HG03521 (cell line): ENCODE results near the gene IL25.
"Not testable (repeated sequence)": the region's sequence is repeated elsewhere in the genome, so short reads cannot be mapped to it uniquely, and the experiment has no call there.

Experiments
- ATAC-seq: cut with Tn5 transposase; IDR thresholded peaks from one replicate; pipeline ENCODE4 v1.9.1; 2021; ENCODE audit warnings: mild to moderate bottlenecking, moderate library complexity; ENCODE audit not compliant: unreplicated experiment

IL25 gene

GRCh38 chr14:23372509-23372908 is at the start of gene IL25:
Gene IL25, plus strand, starts transcription at chr14:23372809.
- ATAC-seq: no peak

DNA sequence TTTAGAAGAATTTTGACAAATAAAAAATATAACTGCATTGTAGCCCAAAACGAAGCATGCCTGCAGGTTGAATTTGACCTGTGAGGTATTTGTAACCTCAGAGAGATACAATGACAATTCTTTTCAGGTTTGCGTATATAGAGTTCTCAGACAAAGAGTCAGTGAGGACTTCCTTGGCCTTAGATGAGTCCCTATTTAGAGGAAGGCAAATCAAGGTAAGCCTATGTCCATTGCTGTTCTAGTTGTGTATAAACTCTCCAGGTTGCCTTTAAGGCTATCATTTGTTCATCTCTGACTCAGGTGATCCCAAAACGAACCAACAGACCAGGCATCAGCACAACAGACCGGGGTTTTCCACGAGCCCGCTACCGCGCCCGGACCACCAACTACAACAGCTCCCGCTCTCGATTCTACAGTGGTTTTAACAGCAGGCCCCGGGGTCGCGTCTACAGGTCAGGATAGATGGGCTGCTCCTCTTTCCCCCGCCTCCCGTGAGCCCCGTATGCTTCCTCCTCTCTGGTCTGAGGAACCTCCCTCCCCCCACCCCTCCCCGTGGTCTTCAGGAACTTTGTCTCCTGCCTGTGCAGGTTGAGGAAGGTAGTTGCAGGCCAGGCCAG is 48.7 kb upstream of the IL25 start:
- no peak for ATAC-seq

DNA sequence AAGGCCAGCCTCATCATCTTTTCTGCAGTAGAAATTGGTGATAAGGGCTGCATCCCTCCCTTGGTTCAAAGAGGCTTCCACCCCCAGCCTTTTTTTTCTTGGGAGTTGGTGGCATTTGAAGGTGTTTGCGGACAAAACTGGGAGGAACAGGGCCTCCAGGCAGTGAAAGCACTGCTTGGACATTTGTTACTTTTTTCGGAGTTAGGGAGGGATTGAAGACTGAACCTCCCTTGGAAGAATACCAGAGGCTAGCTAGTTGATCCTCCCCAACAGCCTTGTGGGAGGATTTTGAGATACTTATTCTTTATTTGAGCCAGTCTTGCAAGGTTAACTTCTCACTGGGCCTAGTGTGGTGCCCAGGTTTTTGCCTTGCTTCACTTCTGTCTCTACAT is 48.2 kb upstream of the IL25 start:
- ATAC-seq: no peak

GRCh38 chr14:23324993-23325392 is 47.6 kb upstream of the IL25 start:
- no peak for ATAC-seq

GRCh38 chr14:23325746-23326145 is 46.9 kb upstream of the IL25 start:
- not testable (repeated sequence) for ATAC-seq

DNA sequence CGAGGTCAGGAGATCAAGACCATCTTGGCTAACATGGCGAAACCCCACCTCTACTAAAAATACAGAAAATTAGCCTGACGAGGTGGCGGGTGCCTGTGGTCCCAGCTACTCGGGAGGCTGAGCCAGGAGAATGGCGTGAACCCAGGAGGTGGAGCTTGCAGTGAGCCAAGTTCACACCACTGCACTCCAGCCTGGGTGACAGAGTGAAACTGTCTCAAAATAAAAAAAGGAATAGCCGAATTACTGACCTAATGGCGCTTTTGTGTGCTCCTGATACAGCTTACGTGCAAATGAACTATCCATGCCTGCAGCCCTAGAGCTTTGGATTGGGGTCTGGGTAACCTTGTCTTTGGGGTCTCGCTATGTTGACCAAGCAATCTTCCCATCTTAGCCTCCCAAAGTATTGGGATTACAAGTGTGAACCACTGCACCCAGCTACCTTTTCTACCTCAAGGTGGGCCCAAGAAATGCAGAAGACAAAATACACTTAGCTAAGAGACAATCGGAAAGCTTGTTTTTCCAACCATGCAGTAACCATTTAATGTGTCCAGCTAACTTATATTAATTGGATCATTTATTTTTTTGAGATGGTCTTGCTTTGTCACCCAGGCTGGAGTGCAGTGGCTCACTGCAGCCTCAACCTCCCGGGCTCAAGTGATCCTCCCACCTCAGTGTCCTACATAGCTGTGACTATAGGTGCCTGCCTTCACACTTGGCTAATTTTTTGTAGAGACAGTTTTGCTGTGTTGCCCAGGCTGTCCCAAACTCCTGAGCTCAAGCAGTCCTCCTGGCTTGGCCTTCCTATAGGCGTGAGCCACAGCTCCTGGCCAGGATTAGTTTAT is 45.9 kb upstream of the IL25 start:
- ATAC-seq: no peak

GRCh38 chr14:23327947-23328744 is 44.5 kb upstream of the IL25 start:
- ATAC-seq: no peak

- ATAC-seq: no peak
Observed at GRCh38 chr14:23335623-23336022, 37.0 kb upstream of the IL25 start.

GRCh38 chr14:23339506-23340268 is 32.9 kb upstream of the IL25 start:
- no peak for ATAC-seq

DNA sequence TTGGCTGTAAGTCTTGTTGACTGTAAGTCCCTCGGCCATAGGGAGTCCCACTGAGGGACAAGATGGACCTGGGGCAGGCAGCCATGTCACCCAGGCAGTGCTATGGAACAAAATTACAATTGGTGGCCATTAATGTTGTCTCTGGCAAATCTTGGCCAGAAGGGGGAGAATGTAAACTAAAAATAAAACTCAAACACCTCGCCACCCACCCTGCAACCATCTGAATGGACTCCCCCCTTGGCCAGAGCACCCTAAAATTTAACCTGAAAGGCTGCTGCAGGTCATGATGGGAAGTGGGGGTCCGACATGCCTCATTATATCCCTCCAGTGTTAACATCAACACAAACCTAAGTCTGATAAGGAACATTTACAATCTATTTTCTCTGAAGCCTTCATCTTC is 28.1 kb upstream of the IL25 start:
- no peak for ATAC-seq

DNA sequence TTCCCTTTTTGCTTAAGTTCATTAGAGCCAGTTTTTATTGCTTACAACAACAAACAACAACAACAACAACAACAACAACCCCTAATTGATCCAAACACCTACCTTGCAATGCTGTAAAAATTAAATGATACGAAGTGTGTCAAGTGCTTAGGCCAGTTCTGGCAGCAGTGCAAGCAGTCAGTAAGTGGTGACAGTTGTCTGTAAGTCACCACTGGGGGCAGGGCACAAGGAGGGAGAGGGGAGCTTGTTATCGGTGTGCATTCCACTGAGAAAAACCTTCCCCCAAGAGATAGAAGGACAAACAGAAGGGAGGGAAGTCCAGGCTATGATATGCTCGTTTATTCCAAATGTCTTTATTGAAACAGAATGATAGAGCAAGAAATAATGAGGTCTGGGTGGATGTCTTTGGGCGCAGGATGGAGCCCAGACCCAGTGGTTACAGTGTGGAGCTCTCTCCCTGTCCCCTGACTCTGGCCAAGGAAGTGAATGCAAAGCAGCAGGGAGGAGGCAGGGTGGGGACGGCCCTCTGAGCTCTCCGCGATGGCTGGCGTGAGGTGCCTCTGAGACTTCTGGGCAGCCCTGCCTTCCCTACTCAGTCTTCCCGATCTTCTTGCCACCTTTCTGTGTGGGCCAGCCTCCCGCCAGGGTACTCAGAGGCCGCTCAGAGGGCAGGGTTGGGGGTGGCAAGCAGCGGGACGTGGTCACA is 26.5 kb upstream of the IL25 start:
- no peak for ATAC-seq

- ATAC-seq: no peak
Observed at GRCh38 chr14:23346693-23347405, 25.8 kb upstream of the IL25 start.

GRCh38 chr14:23347406-23348296 is 25.0 kb upstream of the IL25 start:
- ATAC-seq: no peak

- no peak for ATAC-seq
Observed at GRCh38 chr14:23348297-23348655, 24.3 kb upstream of the IL25 start.

GRCh38 chr14:23349156-23349845 is 23.3 kb upstream of the IL25 start:
- ATAC-seq: no peak

DNA sequence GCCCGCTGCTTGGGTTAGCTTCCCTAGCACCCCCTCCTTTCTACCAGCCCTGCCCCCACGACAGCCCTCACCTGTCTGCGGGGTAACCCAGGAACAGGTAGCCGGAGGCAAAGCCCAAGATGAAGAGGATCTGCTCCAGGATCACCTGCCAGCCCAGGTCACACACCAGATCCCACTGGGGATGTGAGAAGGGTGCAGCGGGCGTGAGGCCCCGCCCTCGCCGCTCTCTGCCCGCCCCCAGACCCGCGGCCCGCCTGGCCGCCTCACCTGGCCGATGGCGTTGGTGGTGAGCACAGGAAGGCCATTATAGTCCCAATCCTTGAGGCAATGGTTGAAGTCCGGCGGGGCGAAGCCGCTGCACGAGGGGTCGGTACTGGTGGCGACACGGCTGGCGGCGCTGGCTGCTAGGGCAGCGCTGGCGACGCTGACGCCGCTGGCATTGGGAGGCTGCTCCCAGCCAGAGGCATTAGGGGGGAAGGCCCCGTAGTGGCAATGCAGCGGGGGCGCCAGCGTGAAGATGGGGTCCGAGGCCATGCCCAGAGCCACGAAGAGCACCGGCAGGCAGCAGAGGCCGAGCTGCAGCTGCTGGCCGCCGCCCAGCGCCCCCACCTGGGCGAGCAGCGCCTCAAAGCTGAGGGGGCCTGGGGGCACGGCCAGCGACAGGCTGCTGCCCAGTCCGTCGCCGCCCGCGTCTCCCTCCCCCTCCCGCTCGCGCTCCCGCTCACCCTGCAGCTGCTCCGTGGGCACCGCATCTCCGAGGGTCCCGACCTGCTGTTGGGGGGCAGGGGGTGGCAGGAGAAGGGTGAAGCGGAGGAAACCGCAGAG is 20.7 kb upstream of the IL25 start:
- ATAC-seq: no peak
